HG03565 (cell line): ENCODE data around the gene ADGRL2.
"Not testable (repeated sequence)": the region's sequence is repeated elsewhere in the genome, so short reads cannot be mapped to it uniquely, and the experiment has no call there.

Experiments
- ATAC-seq: cut with Tn5 transposase; IDR thresholded peaks from one replicate; pipeline ENCODE4 v1.9.1; 2021; ENCODE audit warnings: mild to moderate bottlenecking, moderate library complexity; ENCODE audit not compliant: unreplicated experiment

The ADGRL2 gene

DNA sequence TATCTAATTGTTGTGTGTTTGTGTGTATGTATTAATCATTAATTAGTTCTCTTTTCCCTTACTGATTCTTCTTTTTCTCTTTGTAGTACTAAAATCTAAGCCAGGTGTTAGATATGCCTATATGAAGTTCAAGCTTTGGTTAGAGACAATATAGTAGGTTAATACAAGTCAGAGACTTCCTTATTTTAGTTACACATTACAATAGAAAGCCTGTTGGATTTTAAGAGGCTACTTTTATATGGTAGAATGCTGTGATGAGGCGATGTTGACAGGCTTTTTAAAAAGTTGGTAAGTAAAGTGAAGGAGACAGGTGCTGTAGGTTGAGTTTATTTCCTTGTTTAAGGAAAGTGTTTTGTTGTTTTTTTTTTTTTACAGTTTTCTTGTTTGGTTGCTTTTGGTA, 45.9 kb downstream of the ADGRL2 start:
- ATAC-seq: no peak

DNA sequence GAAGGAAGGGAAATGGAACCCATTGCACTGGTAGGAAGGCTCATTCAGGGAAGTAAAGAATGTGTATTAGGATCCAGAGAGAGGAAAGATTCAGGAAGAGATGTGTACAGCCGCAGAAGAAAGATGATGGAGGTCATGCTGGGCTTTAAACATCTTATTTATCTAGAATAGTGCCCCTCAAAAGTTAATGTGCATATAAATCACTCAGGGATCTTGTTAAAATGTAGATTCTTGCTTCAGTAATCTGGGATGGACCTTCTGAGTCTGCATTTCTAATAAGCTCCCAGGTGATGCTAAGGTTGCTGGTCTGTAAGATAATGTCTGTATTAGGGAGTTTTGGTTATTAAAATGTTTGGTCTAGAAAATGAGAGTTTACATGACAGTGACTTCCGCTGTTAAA, 46.3 kb downstream of the ADGRL2 start:
- no peak for ATAC-seq

DNA sequence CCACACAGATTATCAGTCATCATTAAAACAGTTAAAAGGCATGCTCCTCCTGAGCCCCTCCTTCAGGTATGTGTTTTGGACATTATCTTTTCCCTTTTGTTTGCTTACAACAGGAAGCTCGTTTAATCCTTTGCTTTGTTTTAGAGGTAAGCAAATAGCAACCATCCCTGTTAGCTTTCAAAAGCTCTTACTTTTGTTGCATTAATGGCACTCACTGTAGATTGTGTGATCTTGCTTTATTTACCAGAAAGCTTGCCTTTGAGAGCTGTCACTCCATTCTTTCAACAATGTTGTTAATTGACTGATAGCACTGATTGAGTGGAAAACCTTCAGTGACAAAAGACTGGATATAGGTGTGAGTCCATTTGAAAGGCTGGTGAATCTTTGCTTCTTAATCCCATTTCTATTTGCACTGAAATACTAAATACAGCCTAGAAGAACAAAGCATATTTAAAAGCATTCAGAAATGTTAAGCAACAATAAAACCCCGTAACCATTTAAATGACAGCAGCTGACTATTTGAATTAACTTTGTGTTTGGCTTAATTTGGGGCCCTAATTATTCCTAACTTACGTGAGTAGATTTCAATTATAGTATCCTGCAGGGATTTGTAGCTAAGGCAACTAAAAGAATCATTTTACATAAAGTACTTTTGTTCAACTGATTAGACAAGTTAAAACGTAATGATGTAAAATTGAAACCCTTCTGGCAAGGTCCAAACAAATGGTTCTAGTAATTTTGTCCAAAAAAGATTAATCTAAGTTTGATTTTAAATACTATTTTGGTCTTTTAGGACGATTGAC, 48.3 kb downstream of the ADGRL2 start:
- no peak for ATAC-seq

DNA sequence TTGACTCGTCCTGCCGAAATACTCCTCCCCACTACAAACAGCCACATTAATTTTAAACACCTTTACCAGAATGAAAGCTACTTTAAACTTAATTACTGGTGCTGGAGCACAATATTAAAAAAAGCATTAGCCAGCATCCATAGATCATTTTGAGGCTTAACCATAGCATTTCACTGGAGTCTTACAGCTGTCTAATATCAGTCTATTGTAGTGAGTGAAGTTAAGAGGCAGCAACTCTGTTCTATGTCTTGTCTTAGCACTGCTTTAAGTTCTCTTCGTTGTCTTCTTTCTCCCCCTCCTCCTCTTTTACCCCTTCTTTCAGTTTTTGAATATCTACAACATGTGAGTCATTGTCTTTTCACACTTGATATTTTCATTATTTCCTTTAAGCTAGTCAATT, 49.3 kb downstream of the ADGRL2 start:
- ATAC-seq: no peak

DNA sequence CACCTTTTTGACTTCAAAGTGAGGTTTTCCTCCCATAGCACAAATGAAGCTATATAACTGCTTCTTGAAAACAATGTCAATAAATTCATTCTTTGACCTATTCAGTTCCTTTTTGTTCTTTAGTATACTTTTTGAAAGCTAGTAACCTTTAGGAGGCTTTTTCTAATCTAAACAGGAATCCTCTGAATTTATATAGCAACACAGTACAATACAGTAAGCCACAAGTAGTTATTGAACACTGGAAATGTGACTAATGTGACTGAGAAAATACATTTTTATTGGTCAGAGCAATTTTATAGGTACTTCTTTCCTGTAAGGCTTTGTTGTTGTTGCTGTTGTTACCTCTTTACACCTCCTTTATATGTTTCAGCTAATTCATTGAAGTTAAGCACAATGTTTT, 49.8 kb downstream of the ADGRL2 start:
- no peak for ATAC-seq

DNA sequence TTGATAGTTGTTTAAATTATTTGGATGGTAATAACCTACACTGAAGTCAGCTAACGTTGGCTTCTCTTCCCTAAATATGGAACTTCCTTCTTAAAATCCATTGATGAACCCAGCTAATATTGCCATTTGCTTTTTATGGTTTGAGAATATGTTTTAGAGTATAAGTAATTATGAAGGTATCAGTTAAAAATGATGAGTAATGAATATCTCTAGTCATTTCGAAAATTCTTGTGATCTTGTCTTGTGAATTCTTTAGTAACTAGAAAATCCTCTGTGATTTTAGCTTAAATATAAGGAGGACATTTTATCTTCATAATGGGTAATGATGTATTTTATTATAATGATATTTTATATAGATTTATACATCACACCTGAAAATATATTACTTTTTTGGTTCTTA, 50.5 kb downstream of the ADGRL2 start:
- ATAC-seq: no peak

DNA sequence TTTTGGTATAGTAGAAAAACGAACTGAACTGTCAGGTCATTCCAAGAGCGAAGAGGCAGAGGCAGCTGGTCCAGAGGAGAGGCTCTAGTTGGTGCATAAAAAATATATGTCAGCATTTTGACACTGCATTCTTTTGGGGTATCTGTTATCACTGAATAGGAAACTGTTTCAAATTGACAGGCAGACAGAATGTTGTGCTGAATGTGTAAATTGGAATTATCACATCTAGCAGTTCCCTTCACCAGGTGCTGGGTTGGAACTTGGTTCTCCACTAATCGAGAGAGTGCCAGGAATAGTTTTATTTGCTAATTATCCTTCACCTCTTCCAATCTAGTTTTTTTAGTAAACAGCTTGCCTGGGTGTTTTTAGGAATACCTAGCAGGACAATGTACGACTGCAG, 52.2 kb downstream of the ADGRL2 start:
- ATAC-seq: no peak

DNA sequence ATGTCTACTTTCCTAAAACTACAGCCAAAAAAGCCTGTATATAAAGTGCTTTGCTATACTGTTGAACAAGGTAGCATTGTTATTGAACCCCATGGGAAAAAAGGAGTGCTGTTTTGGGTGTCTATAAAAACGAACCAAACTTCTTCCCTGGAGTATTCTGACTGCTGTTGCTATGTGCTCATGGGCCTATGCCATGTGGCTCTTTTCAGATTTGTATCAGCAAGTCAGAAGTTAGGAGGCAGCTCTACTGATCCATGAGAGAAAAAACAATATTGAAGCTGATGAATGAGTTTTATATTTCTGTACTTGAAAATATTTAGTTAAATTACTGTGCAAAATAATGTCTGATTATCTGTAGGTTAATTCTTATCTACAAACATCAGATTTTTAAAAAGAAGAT, 66.5 kb downstream of the ADGRL2 start:
- ATAC-seq: no peak

DNA sequence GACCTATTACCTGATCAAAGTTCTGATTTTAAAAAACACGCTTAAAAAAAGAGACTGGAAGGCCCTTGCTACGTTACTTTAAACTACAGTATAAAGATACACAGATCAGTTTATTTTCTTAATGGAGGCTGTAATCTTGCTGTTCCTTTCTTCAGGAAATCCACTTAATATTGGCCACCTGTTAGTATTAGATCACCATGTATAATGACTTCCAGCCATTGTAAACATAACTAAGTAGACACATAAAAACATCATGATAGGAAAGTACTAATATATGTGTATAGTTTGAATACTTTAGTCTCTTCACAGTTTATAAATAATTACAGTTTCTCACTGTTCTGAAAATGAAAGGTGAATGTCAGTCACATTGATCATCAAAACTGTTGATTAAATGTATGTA, 68.6 kb downstream of the ADGRL2 start:
- no peak for ATAC-seq

DNA sequence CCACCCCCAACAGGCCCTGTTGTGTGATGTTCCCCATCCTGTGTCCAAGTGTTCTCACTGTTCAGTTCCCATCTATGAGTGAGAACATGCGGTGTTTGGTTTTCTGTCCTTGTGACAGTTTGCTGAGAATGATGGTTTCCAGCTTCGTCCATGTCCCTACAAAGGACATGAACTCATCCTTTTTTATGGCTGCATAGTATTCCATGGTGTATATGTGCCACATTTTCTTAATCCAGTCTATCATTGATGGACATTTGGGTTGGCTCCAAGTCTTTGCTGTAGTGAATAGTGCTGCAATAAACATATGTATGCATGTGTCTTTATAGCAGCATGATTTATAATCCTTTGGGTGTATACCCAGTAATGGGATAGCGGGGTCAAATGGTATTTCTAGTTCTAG, 70.4 kb downstream of the ADGRL2 start:
- ATAC-seq: not testable (repeated sequence)

DNA sequence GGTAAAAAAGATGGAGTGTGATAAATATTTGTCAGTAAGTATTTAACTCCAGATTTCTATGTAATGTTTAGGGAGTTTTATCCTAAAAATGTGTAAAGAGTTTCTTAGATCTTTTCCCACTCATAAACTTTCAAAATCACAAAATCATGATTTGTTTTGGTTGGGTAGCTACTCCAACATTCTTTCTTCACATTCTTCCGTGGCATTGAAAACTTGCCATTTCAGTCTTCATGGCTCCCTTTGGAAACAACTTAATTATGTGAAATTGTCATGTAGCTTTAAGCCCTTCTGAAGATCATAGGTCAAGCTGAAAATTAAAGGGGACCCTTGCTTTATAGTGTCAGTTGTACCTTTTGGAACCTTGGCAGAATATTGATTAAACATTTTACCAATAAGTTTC, 73.2 kb downstream of the ADGRL2 start:
- no peak for ATAC-seq

DNA sequence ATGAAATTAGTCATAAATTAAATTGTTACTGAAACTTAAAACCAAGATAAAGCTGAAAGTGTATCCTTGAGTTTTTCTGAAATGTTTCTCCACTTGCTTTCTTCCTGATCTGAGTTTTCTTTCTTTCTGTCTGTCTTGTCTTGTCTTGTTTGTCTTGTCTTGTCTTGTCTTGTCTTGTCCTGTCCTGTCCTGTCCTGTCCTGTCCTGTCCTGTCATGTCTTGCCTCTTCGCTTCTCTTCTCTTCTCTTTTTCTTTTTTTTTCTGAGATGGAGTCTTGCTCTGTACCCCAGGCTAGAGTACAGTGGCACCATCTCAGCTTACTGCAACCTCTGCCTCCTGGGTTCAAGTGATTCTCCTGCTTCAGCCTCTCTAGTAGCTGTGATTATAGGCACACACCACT, 73.7 kb downstream of the ADGRL2 start:
- no peak for ATAC-seq

DNA sequence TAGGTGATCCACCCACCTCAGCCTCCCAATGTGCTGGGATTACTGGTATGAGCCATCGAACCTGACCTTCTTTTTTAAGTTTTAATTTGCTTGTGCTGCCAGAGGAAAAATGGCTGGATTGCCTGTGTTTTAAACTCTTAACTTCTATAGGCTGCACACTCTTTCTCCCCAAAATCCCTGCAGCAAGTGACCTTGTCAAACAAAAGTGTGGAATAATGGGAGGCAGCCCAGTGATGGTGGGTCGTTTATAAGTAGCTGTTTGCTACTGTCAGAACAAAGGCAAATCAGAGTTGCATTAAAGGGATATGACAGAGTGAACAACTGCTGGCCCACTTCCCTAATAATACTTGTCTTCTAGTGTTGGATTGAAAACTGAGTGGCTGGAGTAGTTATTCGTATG, 74.2 kb downstream of the ADGRL2 start:
- ATAC-seq: no peak

DNA sequence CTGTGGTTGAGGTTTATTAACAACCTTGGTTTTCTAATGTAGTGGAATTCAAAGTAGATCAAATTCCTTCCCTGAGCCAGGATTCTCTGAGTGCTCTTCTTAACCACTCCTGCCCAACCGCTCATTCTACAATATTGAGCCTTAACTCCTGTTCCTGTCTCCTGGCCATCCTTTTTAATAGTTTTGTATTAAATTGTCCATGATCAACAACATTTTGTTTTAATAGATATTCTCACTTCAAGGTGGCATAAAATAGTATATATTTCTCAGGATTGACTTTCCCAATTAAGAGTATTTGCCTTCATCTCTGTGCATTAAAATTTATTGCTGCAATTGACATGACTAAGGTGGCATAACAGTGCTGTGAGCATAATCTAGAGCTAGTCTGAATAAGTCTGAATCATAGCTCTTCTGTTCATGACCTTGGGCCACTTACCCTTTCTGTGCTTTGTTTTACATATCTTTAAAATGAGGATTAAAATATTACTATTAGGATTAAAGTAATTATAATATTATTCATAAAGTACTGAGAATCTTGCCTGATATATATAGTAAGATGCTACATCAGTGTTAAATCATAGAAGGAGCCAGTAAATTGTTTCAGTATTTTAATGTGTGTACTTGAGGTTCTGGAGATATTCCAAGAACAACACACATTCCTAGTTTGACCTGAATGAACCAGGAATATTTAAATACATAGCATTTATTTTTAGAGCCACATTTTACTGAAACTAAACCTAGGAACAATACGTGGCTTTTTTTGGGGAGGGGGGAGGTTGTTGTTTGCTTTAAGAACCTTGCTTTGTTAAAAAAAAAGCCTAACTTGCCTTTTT, 76.4 kb downstream of the ADGRL2 start:
- no peak for ATAC-seq

DNA sequence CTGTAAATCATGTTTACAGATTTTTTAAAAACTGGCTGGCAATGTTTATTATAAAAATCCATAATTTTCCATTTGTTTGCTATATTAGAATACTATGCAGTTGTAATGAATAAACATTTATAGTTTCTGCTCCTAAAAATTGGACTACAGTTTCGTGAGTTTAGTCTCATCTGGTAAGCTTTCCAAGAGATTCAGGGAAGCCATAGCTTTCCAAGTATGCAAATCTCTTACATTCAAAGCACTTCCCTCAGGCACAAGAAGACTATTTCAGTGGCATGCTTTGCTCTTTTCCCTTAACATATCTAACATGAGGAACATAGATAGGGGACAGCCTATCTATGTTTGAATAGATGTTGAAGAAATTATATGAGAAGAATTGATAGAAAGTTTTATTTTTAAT, 77.2 kb downstream of the ADGRL2 start:
- ATAC-seq: no peak

DNA sequence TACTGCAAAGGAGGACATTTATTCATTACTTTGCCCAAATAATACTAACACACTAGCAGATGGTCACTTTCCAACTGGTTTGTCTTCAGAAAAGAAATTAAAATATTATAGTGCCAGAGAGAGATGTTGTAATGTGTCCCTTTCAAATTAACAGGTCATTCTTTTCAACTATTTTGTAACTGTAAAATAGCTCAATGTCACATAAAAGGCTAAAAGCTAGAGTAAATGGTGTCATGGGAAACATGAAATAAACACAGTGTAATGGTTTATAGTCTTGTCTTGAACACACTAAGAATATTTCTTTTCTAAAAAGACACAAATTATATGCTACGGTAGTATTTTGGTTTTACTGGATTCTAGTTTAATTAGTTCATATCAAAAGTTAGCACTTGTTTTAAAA, 77.8 kb downstream of the ADGRL2 start:
- no peak for ATAC-seq

DNA sequence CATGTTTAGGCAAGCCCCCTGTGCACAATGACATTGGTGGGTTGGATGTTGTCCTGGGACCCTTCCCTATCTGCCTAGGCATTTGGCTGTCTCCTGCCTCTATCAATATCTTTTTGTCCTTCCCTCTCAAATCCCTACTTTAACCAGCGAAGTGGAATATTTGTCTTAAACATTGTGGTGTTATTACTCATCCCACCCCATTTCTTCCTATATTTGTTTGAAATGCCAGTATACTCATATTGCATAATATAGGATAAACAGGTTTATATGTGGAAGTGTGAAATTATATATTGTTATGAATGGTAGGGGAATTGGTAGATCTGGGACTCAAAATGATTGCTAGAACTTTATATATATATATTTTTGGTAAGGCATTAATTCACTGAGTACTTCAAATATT, 80.0 kb downstream of the ADGRL2 start:
- ATAC-seq: no peak

DNA sequence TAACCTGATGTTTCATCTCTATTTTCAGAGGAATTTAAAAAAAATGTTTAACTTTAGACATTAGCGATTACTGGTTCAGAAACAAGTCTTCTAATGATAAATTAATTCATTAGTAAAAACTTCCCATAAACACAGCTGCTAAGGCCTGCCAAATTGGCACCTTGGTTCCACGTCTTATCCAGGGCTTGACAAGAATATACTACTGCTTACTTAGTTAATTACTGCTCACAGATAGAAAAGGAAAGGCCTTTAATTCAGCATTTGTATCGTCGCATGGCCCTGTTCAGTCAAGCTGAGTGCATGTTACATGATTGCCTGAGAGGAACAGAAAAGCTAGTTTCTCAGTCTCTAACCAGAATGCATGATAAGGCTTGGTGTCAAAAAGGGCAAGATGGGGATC, 84.6 kb downstream of the ADGRL2 start:
- no peak for ATAC-seq

DNA sequence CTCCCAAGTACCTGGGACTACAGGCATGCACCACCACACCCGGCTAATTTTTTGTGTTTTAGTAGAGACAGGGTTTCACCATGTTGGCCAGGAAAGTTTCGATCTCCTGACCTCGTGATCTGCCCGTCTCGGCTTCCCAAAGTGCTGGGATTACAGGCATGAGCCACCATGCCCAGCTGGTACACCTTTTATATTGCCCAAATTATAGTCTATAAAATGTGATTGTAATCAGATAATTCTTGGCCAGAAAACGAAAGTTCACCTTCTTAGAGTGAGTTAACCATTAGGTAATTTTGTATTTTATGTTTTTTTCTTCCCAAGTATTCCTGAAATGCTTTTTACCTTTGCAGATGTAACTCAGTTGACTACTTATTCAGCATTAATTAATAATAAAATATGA, 85.6 kb downstream of the ADGRL2 start:
- ATAC-seq: not testable (repeated sequence)

DNA sequence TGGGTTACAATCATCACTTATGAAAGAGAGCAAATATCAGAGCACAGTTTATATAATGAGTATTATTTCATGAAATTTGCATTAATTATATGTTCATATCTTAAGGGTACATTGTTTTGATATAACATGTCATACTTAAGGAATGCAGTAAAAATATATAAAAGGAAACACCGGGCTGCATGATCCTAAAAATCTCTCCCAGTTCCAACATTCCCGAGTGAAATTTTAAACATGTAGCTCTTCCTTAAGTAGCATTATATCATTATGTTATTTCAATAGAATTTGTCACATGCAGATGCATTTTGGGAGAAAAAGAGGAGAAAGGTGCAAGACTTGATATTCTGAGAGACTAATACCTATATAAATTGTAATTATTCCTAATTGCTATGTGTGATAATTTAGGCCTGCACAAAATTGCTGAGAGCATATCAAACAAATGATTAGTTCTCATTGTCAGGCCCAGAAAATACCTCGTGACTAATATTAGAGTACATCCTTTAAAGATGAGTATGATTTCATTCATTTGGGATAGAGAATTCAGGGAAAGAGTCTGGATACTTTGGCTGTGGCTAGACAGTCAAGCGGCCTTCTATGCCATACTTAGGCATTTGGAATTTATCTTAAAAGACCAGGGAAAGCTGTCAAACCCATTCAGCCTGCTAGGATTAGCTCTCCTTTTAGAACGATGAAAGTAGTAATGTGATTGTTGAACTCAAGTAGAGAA, 86.8 kb downstream of the ADGRL2 start:
- no peak for ATAC-seq

DNA sequence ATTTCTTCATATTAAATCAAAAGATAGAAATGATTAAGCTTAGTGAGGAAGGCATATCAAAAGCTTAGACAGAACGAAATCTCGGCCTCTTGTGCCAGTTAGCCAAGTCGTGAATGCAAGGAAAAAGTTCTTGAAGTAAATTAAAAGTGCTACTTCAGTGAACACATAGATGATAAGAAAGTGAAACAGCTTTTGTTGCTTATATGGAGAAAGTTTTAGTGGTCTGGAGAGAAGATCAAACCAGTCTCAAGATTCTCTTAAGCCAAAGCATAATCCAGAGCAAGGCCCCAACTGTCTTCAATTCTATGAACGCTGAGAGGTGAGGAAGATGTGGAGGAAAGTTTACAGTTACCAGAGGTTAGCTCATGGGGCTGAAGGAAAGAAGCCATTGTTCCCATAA, 88.4 kb downstream of the ADGRL2 start:
- ATAC-seq: no peak

DNA sequence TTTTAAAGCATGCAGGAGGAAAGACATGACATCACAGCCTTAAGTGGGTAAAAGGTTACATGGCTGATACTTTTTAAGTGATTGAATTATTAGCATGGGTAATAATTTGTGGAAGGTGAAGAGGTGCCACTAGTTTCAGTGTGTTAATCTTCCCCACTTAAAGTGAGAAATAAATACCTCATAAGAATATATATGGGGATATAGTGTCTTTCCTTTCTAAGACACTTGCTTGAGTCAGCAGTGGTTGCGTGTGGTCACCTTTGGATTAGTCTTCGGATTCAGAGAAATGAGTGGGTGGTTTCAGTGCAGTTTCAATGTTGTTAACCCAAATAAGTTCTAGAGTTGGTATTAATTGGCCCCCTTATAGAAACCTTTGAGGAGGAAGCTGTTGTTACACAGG, 94.1 kb downstream of the ADGRL2 start:
- ATAC-seq: peak; percentile 55
